HL-60 (cell line): ENCODE results near the gene TRIM28.

Experiments used
- CTCF ChIP-seq: IDR thresholded peaks from one replicate; pipeline ENCODE4 v1.5.1; 2011; ENCODE audit warnings: low read length, control low read depth, inconsistent platforms; ENCODE audit not compliant: insufficient read depth
- GABPA ChIP-seq: IDR thresholded peaks from 2 replicates; pipeline ENCODE4 v1.6.1; 2012; ENCODE audit warnings: low read depth
- POLR2AphosphoS5 ChIP-seq: IDR thresholded peaks from 2 replicates; pipeline ENCODE4 v1.6.1; 2012; ENCODE audit warnings: low read depth
- REST ChIP-seq: IDR thresholded peaks from 2 replicates; pipeline ENCODE4 v1.6.1; 2012; ENCODE audit warnings: low read depth; ENCODE audit not compliant: insufficient replicate concordance
- SPI1 ChIP-seq: IDR thresholded peaks from 2 replicates; pipeline ENCODE4 v1.6.1; 2012; ENCODE audit warnings: low read depth, mild to moderate bottlenecking, borderline replicate concordance

GRCh38 chr19:58548859-58549663 lies 5.2 kb downstream of the TRIM28 start:
- no peak for TF ChIP-seq CTCF
- TF ChIP-seq SPI1 = no peak
- no peak for TF ChIP-seq POLR2AphosphoS5
- no peak for TF ChIP-seq REST
- TF ChIP-seq GABPA = no peak
